ENCODE results near the gene APRT.
"Not testable (repeated sequence)": the region's sequence is repeated elsewhere in the genome, so short reads cannot be mapped to it uniquely, and the experiment has no call there.

Gene APRT

DNA sequence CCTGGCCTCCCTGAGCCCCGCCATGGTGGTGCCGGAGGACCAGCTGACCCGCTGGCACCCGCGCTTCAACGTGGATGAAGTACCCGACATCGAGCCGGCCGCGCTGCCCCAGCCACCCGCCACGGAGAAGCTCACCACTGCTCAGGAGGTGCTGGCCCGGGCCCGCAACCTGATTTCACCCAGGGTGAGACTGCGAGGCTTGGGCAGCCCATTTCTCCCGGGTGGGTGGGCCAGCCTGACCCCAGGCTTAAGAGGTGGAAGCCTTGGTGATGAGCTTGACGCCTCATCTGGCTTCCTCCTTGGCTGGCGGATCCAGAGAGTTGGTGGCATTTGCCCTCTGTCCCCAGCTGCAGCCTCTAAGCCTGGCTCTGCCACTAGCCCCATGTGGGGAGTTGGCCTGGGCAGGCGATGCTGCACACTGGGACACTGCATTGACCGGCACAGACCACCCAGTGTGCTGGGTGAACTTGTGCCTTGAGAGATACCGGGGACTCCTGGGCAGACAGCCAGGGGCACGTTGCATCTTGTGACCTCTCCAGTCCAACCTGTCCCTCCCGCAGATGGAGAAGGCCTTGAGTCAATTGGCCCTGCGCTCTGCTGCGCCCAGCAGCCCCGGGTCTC is 5.1 kb downstream of the APRT start:
- no peak for DNase-seq

DNA sequence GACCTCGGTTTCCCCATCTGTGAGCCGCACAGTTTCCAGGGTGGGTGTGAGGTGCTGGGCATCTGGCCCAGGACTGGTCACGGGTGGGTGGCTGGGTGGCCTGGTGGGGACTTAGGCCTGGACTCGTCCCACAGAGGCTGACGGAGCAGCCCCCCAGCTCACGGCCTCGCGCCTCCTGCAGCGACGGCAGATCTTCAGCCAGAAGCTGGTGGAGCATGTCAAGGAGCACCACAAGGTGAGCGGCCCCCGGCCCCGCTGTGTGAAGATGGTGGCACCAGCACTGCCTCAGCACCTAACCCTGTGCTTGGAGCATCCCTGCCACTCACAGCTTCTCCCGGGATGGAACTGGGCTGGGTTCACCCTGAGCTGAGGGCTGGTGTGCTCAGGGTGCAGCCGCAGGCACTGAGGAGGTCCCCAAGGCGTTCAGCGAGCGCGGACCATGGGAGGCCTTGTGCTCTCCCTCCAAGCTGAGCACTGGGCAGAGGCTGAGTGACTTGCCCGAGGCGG is 5.8 kb downstream of the APRT start:
- no peak for DNase-seq

DNA sequence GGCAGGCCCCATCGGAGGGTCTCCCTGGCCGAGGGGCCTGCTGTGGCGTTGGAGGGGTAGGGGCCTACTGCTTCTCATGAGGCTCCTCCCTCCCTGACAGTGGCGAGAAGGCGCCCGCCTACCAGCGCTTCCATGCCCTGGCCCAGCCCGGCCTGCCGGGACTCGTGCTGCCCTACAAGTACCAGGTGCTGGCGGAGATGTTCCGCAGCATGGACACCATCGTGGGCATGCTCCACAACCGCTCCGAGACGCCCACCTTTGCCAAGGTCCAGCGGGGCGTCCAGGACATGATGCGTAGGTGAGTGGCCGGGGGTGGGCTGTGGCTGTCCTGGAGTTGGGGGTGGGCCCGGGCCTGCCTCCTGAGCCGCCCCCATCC is 6.4 kb downstream of the APRT start:
- no peak for DNase-seq

DNA sequence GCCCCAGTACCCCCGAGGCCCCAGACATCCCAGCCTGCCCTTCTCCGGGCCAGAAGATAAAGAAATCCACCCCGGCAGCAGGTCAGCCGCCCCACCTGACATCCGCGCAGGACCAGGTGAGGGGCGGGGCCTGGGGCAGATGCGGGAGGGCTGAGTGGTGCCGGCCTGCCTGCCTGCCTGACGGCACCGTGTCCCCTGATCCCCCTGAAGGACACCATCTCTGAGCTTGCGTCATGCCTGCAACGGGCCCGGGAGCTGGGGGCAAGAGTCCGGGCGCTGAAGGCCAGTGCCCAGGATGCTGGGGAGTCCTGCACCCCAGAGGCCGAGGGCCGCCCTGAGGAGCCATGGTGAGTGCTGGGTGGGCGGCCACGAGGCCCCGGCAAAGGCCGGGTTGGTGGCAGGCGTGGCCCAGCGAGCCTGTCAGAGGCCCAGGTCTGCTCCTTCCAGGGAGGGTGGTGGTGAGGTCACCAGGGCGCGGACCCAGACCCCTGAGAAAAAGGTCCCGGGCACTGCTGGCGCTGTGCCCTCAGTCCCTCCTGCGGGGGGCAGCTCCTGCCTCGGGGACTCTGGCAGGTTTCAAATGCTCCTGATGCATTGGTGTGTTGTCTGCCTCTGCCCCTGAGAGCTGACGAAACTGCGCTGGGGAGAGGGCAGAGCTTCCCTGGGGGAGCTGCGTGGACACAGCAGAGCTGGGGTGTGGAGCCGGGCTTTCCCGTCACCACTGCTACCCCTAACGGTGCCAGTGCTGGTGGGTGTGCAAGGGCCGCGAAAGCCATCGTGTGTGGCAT is 7.0 kb downstream of the APRT start:
- peak; percentile 40 for DNase-seq

DNA sequence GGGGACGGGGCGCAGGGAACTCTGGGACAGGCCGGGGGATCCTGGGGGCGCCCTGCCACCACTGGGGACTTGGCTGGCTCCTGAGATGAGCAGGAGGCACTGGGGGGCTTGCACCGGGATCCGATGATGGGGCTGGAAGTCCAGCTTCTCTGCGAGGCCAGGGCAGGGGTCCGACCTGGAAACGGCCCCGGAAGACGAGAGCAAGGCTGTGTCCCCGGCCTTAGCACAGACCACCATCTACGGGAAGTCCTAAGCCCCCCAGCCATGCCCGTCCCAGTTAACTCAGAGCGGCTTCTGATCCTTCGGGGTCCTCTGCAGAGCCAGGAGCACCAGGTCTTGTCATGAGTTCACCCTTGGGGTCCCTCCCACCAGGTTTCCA is 7.6 kb downstream of the APRT start:
- no peak for DNase-seq

DNA sequence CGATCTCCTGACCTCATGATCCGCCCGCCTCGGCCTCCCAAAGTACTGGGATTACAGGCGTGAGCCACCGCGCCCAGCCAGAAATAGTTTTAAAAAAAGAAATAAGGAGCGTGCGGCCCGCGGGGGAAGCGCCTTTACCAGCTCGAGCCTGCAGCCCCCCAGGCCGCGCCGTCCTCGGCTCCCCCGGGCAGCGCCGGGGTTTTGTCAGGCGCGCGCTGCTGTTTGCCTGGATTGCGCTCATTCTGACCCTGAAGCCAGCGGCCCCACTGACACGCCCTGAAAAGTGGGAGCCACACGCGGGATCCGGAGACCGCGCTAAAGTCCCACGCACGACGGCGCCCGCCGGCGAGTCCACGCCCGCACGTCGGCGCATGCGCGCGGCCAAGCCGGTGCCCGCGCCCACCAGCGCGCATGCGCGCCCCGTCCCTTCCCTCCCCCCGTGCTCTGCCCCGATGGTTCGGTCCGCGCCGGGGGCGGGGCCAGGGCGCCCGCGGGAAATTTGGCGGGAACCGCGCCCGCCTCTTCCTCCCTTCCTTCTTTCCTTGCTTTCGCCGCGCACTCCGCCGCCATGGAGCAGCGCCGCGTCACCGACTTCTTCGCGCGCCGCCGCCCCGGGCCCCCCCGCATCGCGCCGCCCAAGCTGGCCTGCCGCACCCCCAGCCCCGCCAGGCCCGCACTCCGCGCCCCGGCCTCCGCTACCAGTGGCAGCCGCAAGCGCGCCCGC is 8.3 kb downstream of the APRT start, which contains the start of gene CDT1:
TSS of gene CDT1 (plus strand) at position 526 of the 724 bp plus-strand sequence. CDS start at position 569, 43 bp downstream.
- DNase-seq, result peak; percentile 68

DNA sequence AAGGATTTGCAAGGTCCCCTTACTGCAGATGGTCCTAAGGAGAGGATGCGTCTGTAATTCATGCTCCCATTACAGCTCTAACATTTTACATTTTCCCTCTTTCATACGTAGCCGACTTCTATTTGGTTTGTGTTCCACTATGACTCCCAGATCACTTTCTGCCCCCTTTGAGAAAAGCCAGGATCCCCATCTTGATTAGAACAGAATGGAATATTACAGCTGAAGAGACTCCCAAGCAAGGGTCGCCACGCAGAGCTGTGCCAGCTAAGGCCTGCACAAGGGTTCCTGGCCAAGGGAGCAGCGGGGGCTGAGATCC is 11.5 kb downstream of the APRT start:
- DNase-seq, result no peak

DNA sequence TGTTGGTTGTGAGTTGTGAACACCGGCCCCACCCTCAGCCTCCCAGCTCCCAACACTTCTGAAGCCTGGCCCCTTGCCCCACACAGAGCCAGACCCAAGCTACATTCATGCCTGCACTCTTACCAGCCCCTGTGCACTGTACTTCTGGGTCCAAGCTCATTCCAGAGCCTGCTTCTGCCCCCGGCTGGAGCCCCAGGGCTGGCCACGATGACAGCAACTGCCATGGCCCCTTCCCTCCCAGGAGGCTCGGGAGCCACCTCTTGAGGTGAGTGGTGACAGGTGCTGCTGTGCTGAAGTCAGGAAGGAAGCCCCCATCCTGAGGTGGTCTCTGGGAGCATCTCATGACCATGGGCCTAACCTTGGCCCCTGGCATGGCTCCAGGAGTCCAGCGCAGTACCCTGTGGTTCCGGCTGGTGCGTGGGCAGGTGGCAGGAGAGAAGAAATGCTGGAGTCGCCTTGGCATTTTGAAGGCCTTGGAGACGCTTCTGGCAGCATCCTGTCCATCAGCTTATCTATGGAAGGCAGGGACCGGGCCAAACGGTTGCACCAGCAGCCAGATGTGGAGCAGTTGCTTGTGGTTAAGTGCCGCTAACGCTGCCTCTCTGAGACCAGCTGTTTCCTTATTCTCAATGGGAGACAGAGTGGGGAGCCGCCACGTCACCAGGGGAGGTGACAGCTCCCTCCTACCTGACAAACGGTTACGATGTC is 12.0 kb downstream of the APRT start:
- no peak for DNase-seq

DNA sequence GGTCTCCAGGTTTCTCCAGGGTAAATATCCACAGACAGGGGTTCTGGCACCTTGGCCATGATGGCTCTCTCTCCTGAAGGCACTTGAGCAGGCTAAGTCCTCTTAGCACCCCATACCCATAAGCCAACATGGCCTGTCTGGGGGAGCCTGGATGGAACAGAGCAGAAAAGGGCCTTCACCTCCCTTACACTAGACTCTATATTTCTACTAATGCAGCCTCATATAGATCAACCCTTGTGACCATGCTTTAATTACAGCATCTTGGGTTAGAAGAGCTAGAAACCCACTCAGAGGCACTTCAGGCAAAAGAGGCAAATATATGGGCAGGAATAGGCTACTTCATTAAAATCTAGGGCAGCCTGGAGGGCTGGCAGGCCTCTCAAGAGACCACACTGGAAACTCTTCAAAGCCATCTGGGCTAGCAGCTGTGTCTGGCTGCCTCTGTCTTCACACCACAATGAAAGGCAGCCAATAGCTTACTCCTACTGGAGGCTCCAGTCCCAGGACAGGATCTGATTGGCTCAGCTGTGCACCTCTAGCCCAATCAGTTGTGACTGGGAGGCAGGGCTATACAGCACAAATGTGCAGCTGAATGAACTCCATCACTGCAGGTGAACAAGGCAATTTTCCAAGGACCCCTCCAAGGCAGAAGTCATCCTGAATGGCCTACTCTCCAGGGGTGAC is 12.8 kb downstream of the APRT start:
- DNase-seq, result no peak

DNA sequence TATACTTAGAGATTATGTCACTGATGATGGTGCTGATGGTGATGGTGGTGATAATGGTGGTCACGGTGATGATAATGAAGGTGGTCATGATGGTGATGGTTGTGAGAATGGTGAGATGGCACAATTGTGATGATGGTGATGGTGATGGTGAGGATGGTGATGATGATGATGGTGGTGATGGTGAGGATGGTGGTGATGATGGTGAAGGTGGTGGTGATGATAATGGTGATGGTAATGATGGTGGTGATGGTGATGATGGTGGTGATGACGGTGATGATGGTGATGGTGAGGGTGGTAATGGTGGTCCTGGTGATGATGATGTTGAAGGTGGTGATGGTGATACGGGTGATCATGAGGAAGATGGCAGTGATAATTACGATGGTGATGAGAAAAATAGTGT is 13.7 kb downstream of the APRT start:
- no peak for DNase-seq

DNA sequence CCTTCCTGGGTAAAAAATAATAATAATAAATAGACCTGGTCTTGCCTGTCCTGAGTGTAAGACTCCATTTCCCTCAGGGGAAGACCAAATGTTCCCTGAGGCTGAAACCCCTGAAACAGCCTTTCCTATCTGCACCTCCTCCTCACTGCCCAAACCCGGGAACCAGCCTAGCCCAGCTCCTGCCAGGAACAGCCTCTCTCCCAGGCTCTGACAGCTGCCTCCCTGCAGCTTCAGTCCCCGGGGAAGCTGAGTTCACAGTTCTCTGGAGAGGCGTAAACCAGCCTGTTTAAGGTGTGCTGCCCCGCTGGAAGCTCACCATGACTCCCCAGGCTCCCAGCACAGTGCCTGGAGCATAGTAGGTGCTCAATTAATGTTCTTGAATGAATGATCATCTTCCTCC is 15.4 kb downstream of the APRT start:
- no peak for DNase-seq

DNA sequence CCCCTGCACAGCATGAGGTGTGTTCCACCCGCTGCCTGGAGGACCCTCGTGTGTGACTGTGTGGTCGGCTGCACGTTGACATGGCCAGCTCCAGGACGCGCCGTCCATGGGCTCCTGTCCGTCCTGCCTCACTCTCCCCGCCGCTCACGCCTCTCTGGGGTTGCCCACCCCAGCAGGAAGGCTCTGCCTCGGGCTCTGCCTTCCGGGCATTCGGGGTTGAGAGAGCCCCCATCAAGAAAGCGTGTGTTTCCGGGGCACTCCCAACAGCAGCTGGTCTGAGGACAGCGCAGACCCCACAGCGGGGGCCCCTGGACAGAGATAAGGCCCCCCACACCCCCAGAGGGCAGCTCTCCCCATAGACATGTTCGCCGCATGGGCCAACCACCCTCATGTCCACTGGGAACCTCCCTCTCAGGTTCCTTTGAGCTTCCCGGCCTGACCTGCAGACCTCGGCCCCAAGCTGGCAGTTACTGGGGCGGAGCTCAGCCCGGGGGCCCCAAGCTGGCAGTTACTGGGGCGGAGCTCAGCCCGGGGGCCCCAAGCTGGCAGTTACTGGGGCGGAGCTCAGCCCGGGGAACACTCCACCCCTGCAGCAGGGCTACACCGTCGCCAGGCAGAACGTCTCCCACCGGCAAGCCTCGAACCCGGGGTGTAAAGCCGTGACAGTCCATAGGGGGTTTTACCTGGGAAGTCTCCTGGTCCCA is 18.3 kb downstream of the APRT start:
- DNase-seq, result no peak

DNA sequence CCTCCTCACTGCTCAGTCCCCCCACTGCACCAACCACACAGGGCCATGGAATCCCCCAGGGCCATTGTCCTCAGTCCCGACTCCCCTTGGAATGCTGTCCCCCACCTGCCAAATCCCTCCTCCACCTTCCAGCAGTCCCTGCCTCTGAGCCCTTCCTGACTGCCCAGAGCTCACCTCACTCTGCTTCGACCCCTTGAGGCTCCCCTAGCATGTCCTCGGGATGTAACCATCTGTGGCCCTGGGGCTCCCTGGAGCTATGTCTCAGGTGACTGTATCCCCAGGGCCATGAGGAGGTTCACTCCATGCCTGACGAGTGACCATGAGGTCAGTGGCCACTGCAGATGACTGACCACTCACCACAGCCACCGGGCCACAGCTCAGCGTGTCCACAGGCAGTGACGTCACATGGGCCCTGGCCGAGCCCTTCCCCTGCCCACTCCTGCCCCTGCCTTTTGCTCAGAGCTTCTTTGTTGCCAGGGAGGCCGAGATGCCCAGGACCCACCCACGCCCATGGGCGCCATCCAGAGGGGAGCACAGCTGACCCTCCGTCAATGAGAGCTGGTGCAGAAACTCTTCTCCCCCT is 19.0 kb downstream of the APRT start:
- no peak for DNase-seq

DNA sequence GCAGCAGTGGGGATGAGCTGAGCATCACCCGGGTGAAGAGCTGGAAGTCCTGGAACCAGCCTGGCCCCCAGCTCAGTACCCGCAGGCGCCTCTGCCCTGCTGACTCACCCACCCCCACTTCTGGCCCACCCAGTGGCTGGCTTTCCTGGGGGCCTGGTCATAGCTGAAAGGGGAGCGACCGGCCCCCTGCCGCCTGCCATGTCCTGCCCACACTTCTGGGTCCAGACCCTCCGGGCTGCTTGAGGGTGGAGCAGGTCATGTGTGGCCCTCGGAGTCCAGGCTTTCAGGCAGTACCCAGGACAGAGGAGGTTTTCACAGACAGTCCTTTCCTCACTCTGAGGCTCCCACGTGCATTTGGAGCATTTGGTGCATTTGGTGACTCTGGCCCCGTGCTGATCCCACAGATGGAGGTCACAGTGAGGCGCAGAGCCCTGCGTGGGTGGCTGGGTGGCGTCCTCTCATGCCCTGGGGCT is 19.6 kb downstream of the APRT start:
- DNase-seq, result no peak

DNA sequence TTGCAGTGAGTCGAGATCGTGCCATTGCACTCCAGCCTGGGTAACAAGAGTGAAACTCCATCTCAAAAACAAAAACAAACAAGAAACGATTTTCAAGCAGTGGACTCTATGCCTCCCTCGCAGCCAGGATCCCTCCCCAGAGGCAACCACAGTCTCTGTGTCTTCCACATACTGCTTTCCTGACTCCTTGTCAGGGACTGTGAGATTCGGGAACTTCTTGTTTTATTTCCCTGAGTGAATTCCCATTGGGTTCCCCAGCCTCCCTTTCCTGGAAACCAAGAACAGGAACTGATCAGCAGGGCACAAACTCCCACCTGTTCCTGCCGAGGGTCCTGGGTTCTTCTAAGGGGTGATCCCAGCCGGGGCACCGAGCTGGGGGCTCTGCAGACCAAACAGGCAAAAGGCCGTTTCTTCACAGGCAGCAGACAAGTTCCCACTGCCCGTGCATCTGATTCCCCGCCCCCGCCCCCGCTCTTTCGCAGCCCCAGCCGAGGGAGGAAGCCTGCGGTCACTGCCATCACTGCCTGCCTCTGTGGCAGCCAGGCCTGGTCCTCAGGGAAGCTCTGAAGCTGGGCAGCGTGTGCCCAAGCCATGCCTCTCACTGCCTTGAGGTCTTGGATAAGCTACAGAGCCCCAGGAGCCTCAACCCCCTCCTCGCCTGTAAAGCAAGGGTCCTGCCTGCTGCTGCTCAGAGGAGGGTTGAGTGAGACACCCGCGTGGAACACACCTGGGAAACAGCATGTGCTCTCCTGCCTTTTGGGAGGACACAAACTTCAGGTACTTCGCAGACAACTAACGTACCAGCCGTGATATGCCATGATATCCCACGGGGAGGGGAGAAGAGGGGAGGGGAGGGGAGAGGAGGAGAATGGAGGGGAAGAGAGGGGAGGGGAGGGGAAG is 21.2 kb downstream of the APRT start:
- DNase-seq, result no peak

DNA sequence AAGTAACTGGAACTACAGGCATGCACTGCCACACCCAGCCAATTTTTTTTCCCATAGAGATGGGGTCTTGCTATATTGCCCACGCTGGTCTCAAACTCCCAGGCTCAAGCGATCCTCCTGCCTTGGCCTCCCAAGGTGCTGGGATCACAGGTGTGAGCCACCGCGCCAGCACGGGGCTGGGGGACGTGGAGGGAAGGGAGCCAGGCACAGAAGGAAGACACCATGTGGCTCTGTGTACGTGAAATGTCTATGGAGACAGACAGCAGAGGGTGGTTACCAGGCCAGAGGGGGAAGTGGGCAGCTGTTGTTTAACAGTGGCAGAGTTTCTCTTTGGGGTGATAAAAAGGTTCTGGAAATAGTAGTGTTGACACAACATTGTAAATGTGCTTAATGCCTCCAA is 22.1 kb downstream of the APRT start:
- no peak for DNase-seq

DNA sequence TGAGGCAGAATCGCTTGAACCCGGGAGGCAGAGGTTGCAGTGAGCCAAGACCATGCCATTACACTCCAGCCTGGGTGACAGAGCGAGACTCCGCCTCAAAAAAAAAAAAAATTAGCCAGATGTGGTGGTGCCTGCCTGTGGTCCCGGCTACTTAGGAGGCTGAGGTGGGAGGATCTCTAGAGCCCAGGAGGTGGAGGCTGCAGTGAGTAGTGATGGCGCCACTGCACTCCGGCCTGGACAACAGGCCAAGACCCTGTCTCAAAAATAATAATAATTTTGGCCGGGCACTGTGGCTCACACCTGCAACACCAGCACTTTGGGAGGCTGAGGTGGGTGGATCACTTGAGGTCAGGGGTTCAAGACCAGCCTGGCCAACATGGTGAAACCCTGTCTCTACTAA is 23.0 kb downstream of the APRT start:
- DNase-seq, result not testable (repeated sequence)

DNA sequence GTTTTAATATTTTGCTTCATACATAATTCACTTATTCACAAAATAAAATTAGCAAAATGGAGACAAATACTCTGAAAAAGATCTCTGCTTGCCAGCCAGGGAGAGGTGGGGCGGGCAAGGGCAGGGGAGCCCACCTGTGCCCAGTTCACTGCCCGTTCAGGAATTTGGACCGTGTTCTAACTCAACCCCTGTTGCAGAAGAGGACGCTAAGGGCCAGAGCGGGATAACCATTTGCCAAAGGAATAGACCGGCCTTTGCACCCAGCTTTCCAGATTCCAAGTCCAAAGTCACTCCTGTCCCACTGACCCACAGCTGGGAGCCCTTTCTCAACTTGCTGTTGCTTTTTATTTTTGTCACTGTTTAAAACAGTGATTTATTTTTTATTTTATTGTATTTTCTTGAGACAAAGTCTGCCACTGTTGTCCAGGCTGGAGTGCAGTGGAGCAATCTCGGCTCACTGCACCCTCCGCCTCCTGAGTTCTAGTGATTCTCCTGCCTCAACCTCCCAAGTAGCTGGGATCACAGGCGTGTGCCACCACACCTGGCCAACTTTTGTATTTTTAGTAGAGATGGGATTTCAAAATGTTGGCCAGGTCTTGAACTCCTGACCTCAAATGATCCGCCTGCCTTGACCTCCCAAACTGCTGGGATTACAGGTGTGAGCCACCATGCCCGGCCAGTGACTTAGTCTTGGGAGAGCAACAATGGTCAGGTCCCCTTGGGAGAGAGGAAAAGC is 24.0 kb downstream of the APRT start:
- DNase-seq, result no peak

DNA sequence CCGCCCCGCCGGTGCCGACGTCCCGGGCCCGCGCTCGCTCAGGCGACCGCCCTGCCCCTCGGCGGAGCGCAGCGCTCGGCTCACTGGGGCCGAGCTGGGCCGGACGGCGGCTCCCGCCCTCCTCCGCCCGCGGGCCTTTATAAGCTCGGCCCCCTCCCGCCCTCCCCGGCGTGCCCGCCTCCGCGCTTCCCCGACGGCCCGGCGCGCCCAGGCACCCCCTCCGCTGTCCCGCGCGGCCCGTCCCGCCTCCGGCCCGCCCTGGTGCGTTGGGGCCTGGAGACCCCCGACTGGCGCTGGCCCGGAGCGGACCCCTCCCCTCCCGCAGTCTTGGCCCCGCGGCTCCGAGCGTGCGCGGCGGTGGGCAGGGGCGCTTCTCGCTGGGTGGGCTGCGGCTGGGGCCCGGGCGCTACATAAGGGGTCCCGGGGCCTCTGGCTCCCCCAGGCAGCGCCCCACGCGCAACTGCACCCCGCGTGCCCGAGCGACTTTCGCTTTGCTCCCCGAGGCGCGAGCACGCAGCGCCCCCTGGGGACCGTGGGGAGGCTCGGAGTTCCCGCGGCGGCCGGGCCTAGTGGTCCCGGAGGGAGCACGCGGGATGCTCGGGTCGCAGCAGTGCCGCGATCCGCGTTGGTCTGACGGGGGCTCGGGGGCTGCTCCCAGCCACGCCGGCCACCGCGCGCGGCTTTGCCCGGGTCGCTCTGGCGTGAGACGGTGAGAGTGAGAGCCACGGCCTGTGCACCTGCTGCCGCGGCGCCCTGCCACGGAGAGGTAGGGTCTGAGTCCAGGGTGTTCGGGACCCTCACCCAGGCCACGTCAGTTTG is 26.4 kb downstream of the APRT start, which contains the start of gene PIEZO1:
TSS of gene PIEZO1 (minus strand) at position 115 of the 819 bp plus-strand sequence. CDS start 256 bp downstream, outside the sequence.
- DNase-seq, result no peak

Data from COR-L47 (cell line).